GM19240 (cell line): ENCODE data around the gene EML4.

ENCODE experiments used
- DNase-seq: peaks from one replicate; pipeline ENCODE4 v3.0.0; 2011; ENCODE audit warnings: low spot score; ENCODE audit not compliant: insufficient read length

Gene EML4

DNA sequence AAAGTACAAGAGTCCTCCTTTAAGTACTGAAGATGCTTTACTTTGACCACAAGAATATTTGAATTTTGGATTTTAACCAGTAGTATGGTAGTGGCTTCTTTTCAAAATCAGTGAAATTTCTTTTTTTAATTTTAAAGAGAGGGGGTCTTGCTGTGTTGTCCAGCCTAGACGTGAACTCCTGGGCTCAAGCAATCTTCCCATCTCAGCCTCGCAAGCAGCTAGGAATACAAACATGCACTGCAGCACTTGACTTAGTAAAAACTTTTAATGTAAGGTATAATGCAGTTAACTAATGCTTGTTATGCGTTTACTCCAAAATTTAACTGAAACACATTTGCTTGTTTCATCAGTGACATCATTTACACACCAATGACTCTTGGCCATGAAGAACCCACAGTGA, 49.6 kb downstream of the EML4 start:
- no peak for DNase-seq

DNA sequence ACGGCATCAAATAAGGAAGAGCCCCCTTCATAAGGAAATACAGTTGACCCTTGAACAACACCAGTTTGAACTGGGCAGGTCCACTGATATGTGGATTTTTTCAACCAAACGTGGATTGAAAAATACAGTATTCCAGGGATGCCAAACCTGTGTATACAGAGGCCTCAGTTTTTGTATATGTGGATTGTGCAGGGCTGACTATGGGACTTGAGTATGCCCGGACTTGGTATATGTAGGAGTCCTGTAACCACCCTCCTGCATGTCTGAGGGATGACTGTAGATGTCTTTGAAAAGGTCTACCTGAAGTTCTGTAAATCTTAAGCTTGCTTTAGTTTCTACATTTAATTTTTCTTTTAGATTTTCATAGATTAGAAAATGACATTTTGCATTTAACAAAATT, 50.0 kb downstream of the EML4 start:
- no peak for DNase-seq

DNA sequence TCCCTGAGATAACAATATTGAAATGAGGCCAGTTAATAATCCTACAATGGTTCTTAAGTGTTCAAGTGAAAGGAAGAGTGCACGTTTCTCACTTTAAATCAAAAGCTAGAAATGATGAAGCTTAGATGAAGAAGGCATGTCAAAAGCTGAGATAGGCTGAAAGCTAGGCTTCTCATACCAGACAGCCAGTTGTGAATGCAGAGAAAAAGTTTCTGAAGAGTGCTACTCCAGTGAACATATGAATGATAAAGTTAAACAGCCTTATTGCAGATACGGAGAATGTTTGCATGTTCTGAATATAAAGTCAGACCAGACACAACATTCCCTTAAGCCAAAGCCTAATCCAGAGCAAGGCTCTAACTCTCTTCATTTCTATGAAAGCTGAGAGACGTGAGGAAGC, 51.4 kb downstream of the EML4 start:
- DNase-seq = no peak

DNA sequence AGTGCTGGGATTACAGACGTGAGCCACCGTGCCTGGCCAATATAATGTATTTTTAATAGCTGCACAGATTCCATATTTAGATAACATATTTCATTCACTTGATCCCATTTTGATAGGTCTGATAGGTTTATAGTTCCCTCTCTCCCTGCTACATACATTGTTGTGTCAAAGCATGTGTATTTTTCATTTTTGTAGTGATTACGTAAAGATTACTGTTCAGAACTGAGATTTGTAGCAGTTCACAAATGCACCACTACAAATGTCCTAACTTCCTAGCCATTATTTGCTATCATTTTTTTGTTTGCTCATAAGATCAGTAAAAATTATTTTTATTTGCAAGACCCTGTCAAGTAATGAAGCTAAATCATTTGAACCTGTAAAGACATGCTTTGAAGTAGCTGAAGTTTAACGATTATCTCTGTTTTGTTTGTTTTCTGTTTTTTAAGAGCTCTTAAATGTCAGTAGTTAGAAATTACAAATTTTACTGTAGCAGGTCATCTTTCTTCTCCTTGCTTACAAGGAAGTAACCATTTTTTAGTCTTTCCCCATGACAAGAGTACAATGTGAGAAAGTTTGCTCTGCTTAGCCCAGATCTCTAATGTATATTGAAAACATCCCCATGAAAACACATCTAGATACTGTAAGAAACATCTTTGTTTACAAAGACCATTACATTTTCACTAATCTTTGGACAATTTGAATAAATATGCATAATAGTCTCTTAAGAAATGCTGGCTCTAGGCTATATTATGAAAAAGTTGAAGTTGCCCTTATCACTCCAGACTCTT, 54.1 kb downstream of the EML4 start:
- DNase-seq = no peak

DNA sequence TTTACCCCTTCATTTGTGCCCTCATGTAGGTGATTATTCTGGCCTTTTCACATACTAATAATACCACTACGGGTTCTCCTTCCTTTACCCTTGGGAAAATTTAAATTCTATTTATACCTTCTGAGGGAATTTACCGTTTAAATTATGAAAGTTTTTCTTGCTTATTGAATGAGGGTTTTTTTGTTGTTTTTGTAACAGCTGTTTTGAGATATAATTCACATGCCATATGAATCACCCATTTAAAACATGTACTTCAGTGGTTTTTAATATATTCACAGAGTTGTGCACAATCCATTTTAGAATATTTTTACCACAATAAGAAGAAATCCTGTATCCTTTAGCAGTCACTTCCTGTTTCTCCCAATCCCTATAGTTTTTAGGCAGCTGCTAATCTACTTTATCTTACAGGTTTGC, 54.7 kb downstream of the EML4 start:
- DNase-seq = no peak

DNA sequence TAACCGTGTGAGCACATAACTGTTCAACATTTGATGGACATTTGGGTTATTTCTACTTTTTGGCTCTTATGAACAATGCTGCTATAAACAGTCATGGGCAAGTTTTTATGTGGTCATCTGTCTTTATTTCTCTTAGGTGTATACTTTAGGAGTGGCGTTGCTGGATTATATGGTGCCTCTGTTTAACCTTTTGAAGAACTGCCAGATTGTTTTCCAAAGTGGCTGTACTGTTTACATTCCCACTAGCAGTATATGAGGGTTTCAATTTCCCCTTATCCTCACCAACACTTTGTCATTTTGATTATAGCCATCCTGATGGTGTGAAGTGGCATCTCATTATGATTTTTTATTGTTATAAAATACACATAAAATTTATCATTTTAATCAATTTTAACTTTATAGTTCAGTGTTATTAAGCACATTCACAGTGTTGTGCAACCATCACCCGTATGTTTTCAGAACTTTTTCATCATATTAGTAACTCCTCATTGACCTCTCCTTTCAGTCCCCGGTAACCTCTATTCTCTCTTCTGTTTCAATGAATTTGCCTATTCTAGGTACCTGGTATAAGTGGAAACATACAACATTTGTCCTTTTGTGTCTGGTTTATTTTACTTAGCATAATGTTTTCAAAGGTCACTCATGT, 55.4 kb downstream of the EML4 start:
- DNase-seq = no peak

DNA sequence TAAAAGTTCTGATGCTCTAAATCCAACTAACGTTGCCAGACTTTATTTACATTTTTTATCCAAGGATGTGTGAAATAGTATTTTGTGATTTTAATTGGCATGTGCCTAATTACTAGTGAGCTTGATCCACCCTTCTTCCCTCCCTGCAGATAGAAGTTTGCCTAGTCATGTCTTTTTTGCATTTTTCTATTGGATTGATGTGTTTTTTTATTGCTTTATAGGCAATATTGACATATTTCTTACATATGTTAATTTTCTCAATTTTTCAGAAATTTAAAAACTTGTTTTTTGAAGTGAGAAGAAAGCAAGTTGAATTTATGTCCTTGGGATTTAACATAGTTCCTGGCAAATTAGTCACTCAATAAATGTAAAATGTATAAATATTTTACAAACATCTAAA, 56.4 kb downstream of the EML4 start:
- DNase-seq = no peak

DNA sequence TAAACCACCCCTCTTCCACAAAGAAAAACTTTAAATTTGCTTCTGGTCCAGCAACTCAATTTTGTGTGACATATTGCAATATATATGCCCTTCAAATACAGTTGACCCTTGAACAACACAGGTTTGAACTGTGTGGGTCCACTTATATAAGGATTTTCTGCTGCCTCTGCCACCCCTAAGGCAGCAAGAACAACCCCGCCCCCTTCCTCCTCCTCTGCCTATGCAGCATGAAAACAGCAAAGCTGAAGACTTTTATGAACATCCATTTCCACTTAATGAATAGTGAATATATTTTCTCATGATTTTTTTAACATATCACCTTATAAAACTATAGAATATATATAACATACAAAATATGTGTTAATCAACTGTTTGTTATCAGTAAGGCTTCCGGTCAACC, 58.3 kb downstream of the EML4 start:
- no peak for DNase-seq

DNA sequence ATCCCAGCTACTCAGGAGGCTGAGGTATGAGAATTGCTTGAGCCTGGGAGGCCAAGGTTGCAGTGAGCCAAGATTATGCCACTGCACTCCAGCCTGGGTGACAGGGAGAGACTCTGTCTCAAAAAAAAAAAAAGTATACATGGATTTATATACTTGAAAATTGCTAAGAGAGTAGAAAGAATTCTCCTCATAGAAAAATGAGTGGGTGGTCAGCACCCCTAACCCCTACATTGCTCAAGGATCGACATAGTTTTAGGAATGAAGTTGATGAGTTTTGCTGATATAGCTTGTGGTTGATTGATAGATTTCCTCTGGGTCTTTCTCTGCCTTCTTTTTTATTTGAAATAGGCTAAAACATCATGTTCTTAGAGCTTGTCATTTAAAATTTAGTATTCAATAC, 58.9 kb downstream of the EML4 start:
- no peak for DNase-seq

DNA sequence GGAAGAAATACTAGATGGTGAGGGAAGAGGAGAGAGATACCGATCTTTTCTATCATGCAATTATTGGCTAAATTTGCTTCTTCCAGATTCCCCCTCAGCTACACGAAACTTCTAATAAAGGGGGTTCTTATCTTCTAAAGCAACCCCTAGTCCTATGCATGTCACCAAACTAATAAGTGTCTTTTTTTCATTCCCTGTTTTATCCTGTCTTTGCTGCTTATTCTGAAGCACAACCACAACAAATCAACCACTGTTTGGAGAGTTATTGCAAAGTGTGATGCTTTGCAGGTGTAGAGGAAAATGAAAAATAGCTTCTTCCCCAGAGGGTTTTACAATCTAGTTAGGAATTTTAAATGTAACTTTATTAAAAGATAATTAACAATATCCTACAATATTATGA, 60.8 kb downstream of the EML4 start:
- no peak for DNase-seq

DNA sequence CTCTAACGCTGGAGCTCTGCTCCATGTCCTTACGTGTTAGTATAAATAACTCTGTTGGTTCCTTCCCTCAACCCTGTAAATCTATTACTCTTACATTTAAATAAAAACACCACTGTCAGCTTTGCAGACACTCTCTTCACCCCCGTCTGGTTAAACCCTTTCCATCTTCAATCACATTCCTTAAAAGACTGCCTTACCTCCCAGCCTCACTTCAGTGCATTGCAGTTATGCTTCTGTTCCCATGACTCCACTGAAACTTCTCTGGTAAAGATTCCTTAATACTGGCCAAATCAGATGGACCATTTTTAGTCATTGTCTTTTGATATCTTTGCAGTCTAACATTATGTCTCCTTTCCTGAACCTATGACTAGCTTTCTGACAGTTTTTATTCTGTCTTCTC, 61.7 kb downstream of the EML4 start:
- DNase-seq = no peak

DNA sequence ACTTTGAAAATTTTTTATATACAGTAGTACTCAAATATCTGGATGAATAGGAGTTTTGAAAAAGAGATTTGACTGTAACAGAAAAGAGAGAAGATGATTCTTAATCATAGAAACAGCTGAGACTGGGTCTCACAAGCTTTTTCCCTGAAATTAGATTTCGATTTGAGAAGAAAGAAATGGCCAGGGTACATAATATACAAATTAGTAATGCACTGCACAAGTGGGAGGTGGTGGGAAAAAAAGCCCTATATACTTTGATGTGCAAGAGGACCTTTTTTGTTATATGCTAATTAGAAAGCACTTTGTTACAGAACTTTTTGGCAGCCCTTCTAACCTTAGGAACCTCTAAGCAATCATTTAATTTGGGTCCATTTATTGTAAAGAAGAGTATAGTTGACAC, 62.9 kb downstream of the EML4 start:
- DNase-seq = no peak

DNA sequence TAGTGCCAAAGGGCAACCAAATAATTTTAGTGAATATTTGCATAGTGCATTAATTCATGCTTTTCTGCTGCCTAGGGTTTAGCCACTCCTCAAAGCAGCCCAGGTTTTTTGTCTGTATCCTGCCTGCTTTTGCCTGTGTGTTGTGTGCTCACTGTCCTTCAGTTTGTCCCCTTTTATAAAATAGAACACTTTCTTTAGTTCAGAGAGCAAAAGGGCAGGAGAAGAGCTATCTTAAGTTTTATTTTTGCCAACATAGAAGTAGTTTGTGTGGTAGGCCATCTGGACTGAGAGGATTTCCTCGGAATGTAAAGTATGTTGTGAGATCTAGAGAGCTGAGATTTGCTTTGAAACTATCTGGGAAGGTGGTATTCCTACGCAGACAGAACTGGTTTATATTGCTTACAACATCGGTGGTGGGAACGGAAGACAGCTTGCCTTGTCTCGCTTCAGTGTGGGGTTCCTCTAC, 64.9 kb downstream of the EML4 start:
- DNase-seq = no peak

DNA sequence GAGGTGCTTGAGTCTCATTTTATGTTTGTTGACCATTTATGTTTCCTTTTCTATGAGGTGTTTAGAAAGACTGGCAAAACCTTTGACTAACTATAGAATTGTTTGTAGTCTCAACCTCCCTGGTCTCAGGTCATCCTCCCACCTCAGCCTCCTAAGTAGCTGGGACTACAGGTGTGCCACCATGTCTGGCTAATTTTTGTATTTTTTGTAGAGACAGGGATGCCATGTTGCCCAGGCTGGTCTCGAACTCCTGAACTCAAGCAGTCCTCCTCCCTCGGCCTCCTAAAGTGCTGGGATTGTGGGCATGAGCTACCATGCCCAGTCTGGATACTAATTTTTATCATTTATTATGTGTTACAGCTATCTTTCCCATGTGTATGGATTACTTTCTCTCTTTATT, 67.8 kb downstream of the EML4 start:
- no peak for DNase-seq

DNA sequence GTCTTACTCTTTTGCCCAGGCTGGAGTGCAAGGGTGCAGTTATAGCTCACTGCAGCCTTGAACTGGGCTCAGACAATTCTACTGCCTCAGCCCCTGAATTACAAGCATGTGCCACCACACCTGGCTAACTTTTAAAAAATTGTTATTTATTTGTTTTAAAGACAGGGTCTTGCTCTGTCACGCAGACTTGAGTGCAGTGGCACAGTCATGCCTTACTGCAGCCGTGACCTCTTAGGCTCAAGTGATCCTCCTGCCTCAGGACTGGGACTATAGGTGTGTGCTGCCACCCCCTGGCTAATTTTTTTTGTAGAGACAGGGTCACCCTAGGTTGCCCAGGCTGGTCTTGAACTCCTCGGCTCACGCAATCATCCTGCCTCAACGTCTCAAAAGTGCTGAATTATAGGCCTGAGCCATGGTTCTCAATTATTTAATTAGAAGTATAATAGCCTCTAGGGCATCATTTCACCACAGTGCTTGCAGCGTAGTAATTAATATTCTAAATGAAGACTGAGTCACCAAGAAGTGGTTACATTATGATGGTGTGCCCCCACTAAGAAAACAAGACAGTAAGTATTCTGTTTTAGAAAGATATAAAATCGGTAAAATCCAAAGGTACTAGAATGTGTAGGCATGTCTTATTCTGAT, 69.6 kb downstream of the EML4 start:
- DNase-seq = no peak

DNA sequence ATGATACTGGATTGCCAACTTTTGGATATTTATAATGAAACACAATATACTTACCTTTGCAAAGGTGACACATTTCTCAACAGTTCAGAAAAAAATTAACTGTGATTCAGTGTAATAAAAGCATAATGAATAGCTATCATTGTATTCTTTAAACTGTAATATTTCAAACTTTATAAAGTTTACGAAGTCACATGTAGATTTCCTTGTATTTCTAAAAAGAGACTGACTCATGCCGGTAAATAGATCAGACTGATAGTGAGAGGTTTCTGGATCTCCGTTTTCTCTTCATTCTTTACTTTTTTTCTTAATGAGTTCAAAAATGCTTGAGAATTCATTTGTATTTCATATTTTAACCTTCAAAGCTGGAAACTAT, 70.1 kb downstream of the EML4 start:
- DNase-seq = no peak

DNA sequence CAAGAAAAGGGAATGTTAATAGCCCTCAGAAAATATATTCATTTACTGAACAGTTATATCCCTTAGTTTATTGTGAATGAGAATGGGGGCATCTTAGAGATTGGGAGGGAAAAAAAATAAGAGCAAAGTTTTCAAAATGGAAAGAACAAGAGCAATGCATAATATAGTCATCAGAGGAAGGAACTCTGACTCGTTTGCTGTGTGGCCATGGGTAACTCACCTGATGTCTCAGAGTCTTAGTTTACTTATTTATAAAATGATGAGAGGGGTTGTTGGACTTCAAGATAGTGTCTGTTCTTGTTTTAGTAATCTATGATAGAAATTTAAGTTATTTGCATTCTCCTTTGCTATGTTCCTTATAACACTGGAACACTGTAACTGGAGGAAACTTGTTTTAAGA, 70.7 kb downstream of the EML4 start:
- no peak for DNase-seq

DNA sequence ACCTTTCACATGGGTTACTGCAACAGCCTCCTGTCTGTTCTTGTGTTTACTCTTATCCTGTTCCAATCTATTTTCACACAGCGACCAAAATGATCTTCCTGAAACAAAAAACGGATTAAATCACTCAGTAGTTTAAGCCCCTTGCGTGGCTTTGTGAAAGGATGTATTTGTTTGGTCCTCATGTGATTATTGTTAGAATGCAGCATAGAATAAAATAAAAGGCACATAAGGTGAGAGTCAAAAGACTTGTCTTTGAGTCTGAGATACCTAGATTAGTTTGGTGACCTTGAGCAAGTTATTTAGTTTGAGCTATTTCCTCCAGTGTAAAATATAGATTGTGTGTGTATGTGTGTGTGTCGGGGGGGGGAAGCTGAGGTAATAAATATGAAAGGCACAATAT, 72.4 kb downstream of the EML4 start:
- DNase-seq = no peak

DNA sequence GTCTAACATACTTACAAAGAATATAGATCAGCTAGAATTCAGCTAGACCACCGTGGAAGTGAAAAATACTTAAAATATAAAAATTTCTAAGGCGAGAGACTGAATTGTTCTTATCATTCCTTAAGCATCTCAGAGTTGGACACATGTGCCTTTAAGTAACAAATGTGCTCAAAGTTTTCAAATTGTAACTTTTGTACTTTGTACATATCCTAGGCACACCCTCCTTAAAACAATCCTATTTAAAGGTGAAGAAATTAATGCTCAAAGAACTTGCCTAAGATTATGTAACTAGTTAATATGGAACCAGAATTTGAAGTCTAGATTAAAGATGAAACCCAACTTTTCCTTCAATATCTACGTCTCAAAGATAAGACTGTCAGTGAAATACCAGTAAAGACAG, 74.1 kb downstream of the EML4 start:
- no peak for DNase-seq

DNA sequence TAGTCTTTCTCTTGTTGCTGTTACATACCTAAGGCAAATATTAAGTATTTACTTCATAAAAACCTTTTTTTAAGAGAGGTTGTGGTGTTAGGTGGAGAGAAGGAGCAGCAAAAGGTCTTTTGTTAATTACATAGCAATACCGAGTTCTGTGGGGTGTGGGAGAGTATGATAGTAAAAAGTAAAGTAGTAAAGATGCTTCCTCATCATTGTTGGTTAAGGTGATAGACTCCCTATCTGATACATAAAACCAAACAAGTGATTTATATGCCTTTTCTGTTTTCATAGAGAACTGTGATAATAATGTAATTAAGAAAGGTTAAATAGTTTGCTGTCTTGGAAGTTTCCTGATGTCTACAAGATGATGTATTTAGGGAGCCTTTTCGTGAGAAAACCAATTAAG, 75.4 kb downstream of the EML4 start:
- no peak for DNase-seq

DNA sequence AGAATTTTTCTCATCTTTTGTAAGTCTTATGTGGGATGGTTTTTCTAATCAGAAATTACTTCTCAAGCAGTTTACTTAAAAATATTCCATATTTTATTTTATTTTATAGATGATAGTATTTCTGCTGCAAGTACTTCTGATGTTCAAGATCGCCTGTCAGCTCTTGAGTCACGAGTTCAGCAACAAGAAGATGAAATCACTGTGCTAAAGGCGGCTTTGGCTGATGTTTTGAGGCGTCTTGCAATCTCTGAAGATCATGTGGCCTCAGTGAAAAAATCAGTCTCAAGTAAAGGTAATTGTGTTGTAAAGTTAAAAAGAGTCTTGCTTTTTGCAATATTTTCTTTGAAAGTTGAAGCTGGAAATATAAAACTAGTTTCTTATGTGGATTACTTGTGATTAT, 76.2 kb downstream of the EML4 start:
- no peak for DNase-seq

DNA sequence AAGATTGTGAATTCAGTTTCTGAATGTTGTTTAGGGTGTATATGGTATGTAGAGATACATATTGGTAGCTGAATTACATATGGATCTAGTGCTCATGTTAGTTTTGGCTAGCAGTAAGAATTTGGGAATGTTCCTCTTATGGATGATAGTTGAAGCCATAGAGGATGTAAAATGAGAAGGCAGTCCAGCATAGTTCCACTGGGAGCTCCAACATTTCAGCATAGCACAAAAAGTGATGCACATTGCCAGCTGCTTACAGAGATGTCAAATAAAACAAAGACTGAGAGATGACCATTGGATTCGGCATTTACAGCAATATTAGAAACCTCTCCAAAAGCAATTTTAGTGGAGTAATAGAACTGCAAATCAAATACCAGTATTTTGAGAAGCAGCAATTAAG, 77.4 kb downstream of the EML4 start:
- no peak for DNase-seq

DNA sequence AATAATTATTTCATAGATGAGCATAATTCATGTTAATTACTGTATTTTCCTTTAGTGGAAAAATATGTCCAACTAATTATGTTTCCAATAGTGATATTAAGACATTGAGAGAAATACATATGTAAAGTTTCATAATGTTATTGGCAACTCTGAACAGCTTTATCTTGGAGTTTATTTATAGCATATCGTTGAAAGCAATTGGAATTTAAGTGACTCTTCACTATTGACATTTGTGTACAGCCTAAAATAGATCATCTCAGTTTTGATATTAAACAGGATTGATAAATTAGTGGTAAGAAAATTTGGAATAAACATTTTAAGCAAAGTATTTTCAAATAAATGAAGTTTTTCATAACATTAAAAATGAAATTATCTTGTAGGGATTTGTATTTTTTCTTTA, 79.7 kb downstream of the EML4 start:
- no peak for DNase-seq
